ENCODE results near the gene DBNL. TPM values are rescaled to one million over a fixed set of nuclear protein-coding genes. Genes with fewer than 3 reads are reported as not detected.

The DBNL gene
- polyA plus RNA-seq, 3 donors, result 228 to 321 (median 304) TPM

GRCh38 chr7:44080686-44081265 lies 36.3 kb downstream of the DBNL start:
- Histone ChIP-seq H3K36me3 (replicated peaks in 1 of 2; ENCODE audit: control insufficient read depth in 1 of 2, insufficient read depth in 2 of 2, low read length in 2 of 2) (peaks cover 50% of the 10 kb centered on the region in 2 donors), H3K4me1 (ENCODE audit: control insufficient read depth in 1 of 2, insufficient read depth in 2 of 2, low read length in 2 of 2) (peaks cover 14 to 16% of the 10 kb centered on the region in 2 donors), H3K27me3 (ENCODE audit: control insufficient read depth in 2 of 2, insufficient read depth in 2 of 2, low read length in 2 of 2) (no peaks in the 10 kb centered on the region), H4K20me1 (ENCODE audit: insufficient read depth, low read length) (no peaks in the 10 kb centered on the region), H3K27ac (ENCODE audit: low read depth in 1 of 2, low read length in 2 of 2) (peak overlapping the region in 1 of 2 donors; percentile 94), H3K4me2 (replicated peaks; ENCODE audit: extremely low read depth, low read length, poor library complexity, severe bottlenecking) (peak overlapping the region; percentile 80), H3K4me3 (replicated peaks in 1 of 3; ENCODE audit: low read depth in 2 of 3, low read length in 3 of 3) (peak overlapping the region in 1 of 3 experiments; percentile 79), H3K9me3 (replicated peaks in 1 of 2; ENCODE audit: control insufficient read depth in 1 of 2, insufficient read depth in 1 of 2, low read length in 2 of 2) (no peaks in the 10 kb centered on the region), H2AFZ (ENCODE audit: insufficient read depth, low read depth, low read length, poor library complexity, severe bottlenecking) (no peak overlapping the region), H3K9ac (ENCODE audit: insufficient read depth, low read length, poor library complexity, severe bottlenecking) (no peak overlapping the region), H3K79me2 (ENCODE audit: insufficient read depth, low read length) (peaks cover 23% of the 10 kb centered on the region)
- Mint-ChIP-seq H3K36me3 (peaks cover 52 to 53% of the 10 kb centered on the region in 2 donors), H3K27ac (peak overlapping the region; percentile 91 to 98 (median 94)), H3K4me3 (peak overlapping the region; percentile 26 to 78), H3K9me3 (no peaks in the 10 kb centered on the region), H3K27me3 (ENCODE audit: low read depth in 3 of 3) (peaks cover 0 to 11% (median 0%) of the 10 kb centered on the region in 3 donors), H3K4me1 (peaks cover 25% of the 10 kb centered on the region)
- no peak for TF ChIP-seq CTCF (IDR thresholded peaks at IDR 0.05)
- no peak for DNase-seq
- intact Hi-C loops (cut with micrococcal nuclease), result loop anchor here (5.0 to 10.0 kb wide), 3 partner anchors 42 to 412 kb away; partner anchors contain the start of genes POLD2 (in 2 of the 2) and NUDCD3 (in 1 of the 2)
- WGBS (ENCODE audit: insufficient coverage), result 96% methylated on average over 4 of the region's 11 CpGs

- intact Hi-C loops (cut with micrococcal nuclease), result loop anchor here (5.0 to 10.0 kb wide), 3 partner anchors 41 to 411 kb away; partner anchors contain the start of genes POLD2 (in 2 of the 2) and NUDCD3 (in 1 of the 2)
- Histone ChIP-seq H3K4me1 (ENCODE audit: control insufficient read depth in 1 of 2, insufficient read depth in 2 of 2, low read length in 2 of 2) (peaks cover 14 to 16% of the 10 kb centered on the region in 2 donors), H3K79me2 (ENCODE audit: insufficient read depth, low read length) (peaks cover 23% of the 10 kb centered on the region), H3K27ac (ENCODE audit: low read depth in 1 of 2, low read length in 2 of 2) (peak overlapping the region; percentile 83 to 94), H3K36me3 (replicated peaks in 1 of 2; ENCODE audit: control insufficient read depth in 1 of 2, insufficient read depth in 2 of 2, low read length in 2 of 2) (peaks cover 44 to 45% of the 10 kb centered on the region in 2 donors), H3K9ac (ENCODE audit: insufficient read depth, low read length, poor library complexity, severe bottlenecking) (peak overlapping the region; percentile 80), H2AFZ (ENCODE audit: insufficient read depth, low read depth, low read length, poor library complexity, severe bottlenecking) (no peak overlapping the region), H3K9me3 (replicated peaks in 1 of 2; ENCODE audit: control insufficient read depth in 1 of 2, insufficient read depth in 1 of 2, low read length in 2 of 2) (no peaks in the 10 kb centered on the region), H3K27me3 (ENCODE audit: control insufficient read depth in 2 of 2, insufficient read depth in 2 of 2, low read length in 2 of 2) (no peaks in the 10 kb centered on the region), H4K20me1 (ENCODE audit: insufficient read depth, low read length) (no peaks in the 10 kb centered on the region), H3K4me3 (replicated peaks in 1 of 3; ENCODE audit: low read depth in 2 of 3, low read length in 3 of 3) (peak overlapping the region; percentile 45 to 79 (median 65)), H3K4me2 (replicated peaks; ENCODE audit: extremely low read depth, low read length, poor library complexity, severe bottlenecking) (peak overlapping the region; percentile 80)
- DNase-seq, result peak in 1 of 3 donors; percentile 17
- Mint-ChIP-seq H3K27ac (peak overlapping the region; percentile 91 to 98 (median 94)), H3K9me3 (no peaks in the 10 kb centered on the region), H3K36me3 (peaks cover 47 to 48% of the 10 kb centered on the region in 2 donors), H3K4me1 (peaks cover 25% of the 10 kb centered on the region), H3K4me3 (peak overlapping the region; percentile 78 to 93), H3K27me3 (ENCODE audit: low read depth in 3 of 3) (peaks cover 0 to 11% (median 1%) of the 10 kb centered on the region in 3 donors)
- 23% methylated on average over 3 of the region's 9 CpGs for WGBS (ENCODE audit: insufficient coverage)
- TF ChIP-seq CTCF (IDR thresholded peaks at IDR 0.05), result no peak
These were observed 36.8 kb downstream of the DBNL start for GRCh38 chr7:44081266-44081748.
